GM19395 (cell line): ENCODE data around the gene EDAR.

Experiments used
- ATAC-seq: cut with Tn5 transposase; IDR thresholded peaks from one replicate; pipeline ENCODE4 v1.9.1; 2021; ENCODE audit warnings: mild to moderate bottlenecking, moderate library complexity; ENCODE audit not compliant: unreplicated experiment

Gene EDAR

GRCh38 chr2:108911807-108912628 lies 77.0 kb downstream of the EDAR start:
- ATAC-seq = no peak

- ATAC-seq = no peak
Observed at GRCh38 chr2:108911401-108911800, 77.6 kb downstream of the EDAR start.

- no peak for ATAC-seq
Observed at GRCh38 chr2:108910541-108911396, 78.3 kb downstream of the EDAR start.

DNA sequence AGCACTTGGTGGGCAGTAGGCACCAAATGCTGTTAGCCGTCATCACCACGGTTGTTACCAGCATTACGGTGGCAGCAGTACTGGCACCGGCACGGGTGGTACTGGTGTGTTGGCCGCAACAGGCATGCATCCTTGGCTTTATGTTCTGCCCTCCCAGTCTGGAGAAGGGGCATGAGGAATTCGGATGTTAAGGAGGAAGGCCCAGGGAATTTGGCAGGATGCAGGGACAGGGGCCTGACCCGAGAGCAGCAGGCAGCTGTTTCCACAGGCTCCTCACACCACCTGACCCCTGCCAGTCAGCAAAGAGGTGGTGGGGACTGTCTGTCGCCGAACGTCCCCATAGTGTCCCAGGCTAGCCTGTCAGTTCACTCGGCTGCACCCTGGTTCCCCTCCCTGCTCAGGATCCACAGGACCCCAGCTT lies 79.0 kb downstream of the EDAR start:
- ATAC-seq = no peak

- no peak for ATAC-seq
Observed at GRCh38 chr2:108909275-108909823, 79.7 kb downstream of the EDAR start.

- ATAC-seq = no peak
Observed at GRCh38 chr2:108908713-108909070, 80.3 kb downstream of the EDAR start.

DNA sequence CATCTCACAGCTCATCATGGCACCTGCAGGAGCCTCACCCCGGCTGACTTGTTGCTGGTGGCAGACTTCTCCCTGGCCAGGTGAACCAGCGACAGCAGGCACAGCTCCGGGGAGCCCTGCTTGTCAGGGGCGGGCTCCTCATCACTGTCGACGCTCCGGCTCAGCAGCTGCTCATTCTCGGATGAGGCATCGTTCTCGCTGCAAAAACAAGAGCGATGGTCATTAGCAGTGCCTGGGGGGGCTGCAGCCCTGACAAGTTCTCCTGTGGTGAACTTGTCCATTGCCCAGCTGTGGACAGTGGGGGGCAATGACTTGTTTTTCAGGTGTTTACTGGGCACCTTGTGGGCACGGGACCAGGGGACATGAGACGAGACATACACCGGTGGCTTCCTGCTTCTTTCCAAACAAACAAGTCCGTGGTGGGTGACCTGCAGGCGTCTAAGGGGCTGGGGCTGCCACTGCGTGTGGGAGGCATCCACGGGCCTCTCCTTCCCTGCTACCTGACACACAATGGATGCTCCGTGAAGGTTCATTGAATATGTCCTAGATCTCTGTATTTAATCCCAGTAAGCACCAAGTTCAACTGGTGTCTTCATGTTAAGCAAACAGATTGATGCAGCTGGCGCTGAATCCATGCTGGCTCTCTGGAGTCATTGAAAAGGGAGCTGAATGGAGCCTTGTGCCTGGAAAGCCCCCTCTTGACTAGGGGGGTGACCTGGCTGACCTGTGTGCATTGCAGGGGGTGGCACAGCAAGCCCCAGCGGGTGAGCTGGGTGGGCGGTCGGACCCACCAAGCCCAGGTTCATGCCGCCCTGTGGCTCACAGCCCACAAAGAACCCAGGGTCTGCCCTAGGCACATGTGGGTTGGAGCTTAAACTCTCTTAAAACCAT lies 81.0 kb downstream of the EDAR start:
- no peak for ATAC-seq

DNA sequence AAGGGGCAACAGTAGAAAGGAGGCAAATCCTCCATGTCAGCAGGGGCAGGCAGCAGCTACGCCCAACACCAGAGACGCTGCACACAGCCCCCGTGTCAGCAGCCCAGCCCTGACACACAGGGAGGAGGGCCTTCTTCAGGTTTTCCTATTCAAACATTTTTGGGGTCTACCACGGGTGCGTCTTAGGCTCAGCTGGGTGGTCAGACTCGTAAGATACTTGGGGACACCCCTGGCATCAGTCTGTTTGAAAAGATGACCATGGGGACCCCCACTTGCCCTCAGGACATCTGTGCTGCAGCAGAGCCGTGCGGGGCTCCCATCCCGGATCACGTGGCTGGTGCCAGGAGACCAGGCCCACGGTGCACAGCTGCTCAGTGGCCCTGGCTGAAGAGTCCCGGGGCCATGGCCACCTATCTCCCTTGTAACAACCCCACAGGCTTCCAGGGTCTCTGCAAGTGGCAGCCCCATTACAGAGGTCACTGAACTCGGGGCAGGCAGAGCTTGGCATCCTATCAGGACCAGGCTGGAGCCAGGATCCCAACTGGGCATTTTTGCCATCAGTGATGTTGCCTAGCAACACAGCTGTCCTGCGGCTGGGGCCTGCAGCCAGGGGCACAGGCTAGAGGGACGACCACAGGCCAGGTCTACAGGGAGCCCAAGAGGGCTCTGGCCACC lies 82.5 kb downstream of the EDAR start:
- no peak for ATAC-seq

GRCh38 chr2:108905906-108906305 lies 83.1 kb downstream of the EDAR start:
- no peak for ATAC-seq

GRCh38 chr2:108905176-108905575 lies 83.8 kb downstream of the EDAR start:
- no peak for ATAC-seq

GRCh38 chr2:108904680-108905079 lies 84.3 kb downstream of the EDAR start:
- no peak for ATAC-seq

DNA sequence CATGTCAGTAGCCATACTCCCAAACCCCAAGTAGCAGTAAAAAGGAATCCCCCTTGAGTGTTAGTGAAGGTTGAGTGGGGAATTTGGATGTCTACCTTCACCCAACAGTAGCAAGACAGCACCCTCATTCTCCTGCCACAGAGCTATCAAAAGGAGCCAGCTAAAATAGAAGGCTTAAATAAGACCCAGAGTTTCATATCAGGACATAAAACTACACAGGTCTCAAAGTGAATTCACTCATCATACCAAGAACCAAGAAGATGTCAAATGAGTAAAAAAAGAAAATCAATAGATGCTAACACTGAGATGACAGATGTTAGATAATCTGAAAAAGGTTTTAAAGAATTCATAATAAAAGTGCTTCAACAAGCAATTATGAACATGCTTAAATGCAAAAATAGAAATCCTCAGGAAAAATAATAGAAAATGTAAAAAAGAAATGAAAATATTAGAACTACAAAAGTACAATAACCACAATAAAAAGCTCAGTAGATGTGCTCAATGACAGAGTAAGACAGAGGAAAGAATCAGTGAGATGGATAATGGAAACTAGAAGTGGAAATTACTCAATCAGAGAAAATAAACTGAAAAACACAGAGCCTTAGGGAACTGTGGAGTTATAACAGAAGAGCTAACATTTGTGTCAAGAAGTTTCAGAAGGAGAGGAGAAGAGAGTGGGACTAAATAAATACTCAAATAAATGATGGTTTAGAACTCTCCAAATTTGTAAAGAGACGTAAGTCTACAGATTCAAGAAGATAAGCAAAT lies 90.5 kb downstream of the EDAR start:
- ATAC-seq = no peak

GRCh38 chr2:108896741-108897140 lies 92.3 kb downstream of the EDAR start:
- ATAC-seq = no peak

- ATAC-seq = no peak
Observed at GRCh38 chr2:108895188-108895587, 93.8 kb downstream of the EDAR start.

DNA sequence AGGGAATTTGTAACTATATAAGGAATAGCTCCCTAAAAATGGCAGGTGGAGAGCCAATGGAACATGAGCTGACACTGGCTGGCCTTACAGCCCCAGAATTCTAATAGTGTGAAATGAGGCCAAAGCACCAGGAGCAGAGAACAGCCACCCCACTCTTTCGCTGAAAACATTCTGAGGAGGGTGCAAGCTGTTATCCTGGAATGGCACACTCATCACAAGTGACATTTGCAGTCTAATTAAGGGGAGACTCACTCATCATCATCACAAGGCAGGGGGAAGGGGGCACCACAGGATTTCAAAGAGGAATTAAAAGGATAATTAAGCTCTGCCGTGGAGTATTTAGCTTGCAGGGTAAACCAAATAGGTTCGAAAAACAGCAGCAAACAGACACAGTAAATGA lies 94.3 kb downstream of the EDAR start:
- ATAC-seq = no peak

DNA sequence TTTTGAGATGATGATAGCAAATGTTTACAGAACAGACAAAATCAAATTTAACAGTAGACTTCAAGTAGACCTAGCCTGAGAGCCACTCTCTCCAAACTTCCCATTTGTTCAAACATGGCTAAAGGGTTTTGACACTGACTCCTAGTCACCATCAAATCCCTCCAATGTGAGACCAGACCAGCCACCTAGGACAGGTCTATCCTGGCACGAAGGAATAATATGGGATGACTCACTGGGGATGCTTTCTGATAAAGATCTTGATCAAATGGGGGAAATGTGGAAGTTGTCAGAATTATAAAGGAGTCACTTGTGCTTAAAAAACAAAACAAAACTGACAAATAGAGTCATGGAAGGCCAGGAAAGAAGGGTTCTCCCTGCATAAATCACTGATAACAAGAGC lies 95.7 kb downstream of the EDAR start:
- no peak for ATAC-seq

- ATAC-seq = no peak
Observed at GRCh38 chr2:108889907-108890306, 99.1 kb downstream of the EDAR start.

GRCh38 chr2:108884619-108885018 lies 104.4 kb downstream of the EDAR start:
- ATAC-seq = no peak

- ATAC-seq = no peak
Observed at GRCh38 chr2:108878276-108878675, 110.7 kb downstream of the EDAR start.

GRCh38 chr2:108877506-108877905 lies 111.5 kb downstream of the EDAR start:
- ATAC-seq = no peak
